Measurements from ENCODE around the gene SERPINA4. TPM values are rescaled to one million over a fixed set of nuclear protein-coding genes. Genes with fewer than 3 reads are reported as not detected.

SERPINA4 gene
- not detected in 2 replicates for total RNA-seq

GRCh38 chr14:94560751-94561655 is at the start of gene SERPINA4:
Gene SERPINA4, plus strand, starts transcription at chr14:94561442. Its CDS starts 2,041 bp downstream, at chr14:94563483.
- intact Hi-C loops (cut with micrococcal nuclease): no loop called here

GRCh38 chr14:94514351-94514750 is 46.9 kb upstream of the SERPINA4 start:
- intact Hi-C loops (cut with micrococcal nuclease): no loop called here

GRCh38 chr14:94515426-94515825 is 45.8 kb upstream of the SERPINA4 start:
- intact Hi-C loops (cut with micrococcal nuclease): no loop called here

- intact Hi-C loops (cut with micrococcal nuclease): no loop called here
Observed at GRCh38 chr14:94515856-94516255, 45.4 kb upstream of the SERPINA4 start.

GRCh38 chr14:94517248-94517640 is 44.0 kb upstream of the SERPINA4 start:
- intact Hi-C loops (cut with micrococcal nuclease): no loop called here

GRCh38 chr14:94517641-94518257 is 43.5 kb upstream of the SERPINA4 start:
- intact Hi-C loops (cut with micrococcal nuclease): no loop called here

- intact Hi-C loops (cut with micrococcal nuclease): no loop called here
Observed at GRCh38 chr14:94521375-94522114, 39.7 kb upstream of the SERPINA4 start.

- intact Hi-C loops (cut with micrococcal nuclease): no loop called here
Observed at GRCh38 chr14:94522115-94522724, 39.0 kb upstream of the SERPINA4 start.

- intact Hi-C loops (cut with micrococcal nuclease): no loop called here
Observed at GRCh38 chr14:94523265-94523664, 38.0 kb upstream of the SERPINA4 start.

- intact Hi-C loops (cut with micrococcal nuclease): no loop called here
Observed at GRCh38 chr14:94524093-94524492, 37.1 kb upstream of the SERPINA4 start.

GRCh38 chr14:94531187-94531586 is 30.1 kb upstream of the SERPINA4 start:
- intact Hi-C loops (cut with micrococcal nuclease): no loop called here

- intact Hi-C loops (cut with micrococcal nuclease): no loop called here
Observed at GRCh38 chr14:94532447-94532846, 28.8 kb upstream of the SERPINA4 start.

- intact Hi-C loops (cut with micrococcal nuclease): no loop called here
Observed at GRCh38 chr14:94535506-94535905, 25.7 kb upstream of the SERPINA4 start.

- intact Hi-C loops (cut with micrococcal nuclease): no loop called here
Observed at GRCh38 chr14:94536836-94537235, 24.4 kb upstream of the SERPINA4 start.

GRCh38 chr14:94538070-94538740 is 23.0 kb upstream of the SERPINA4 start:
- intact Hi-C loops (cut with micrococcal nuclease): no loop called here

- intact Hi-C loops (cut with micrococcal nuclease): no loop called here
Observed at GRCh38 chr14:94539181-94539580, 22.1 kb upstream of the SERPINA4 start.

- intact Hi-C loops (cut with micrococcal nuclease): no loop called here
Observed at GRCh38 chr14:94540031-94540794, 21.0 kb upstream of the SERPINA4 start.

- intact Hi-C loops (cut with micrococcal nuclease): no loop called here
Observed at GRCh38 chr14:94541234-94541975, 19.8 kb upstream of the SERPINA4 start.

- intact Hi-C loops (cut with micrococcal nuclease): no loop called here
Observed at GRCh38 chr14:94542111-94542810, 19.0 kb upstream of the SERPINA4 start.

All from T-helper 1 cell treated with Interleukin-12 subunit alpha and Interleukin-12 subunit beta and Interleukin-4 antibody, amounts not matched to agents 30 ng/mL and 1 ng/mL, for 36 hours (primary cell).